GM23338 (cell line): ENCODE results near the gene CATSPERD. TPM values are rescaled to one million over a fixed set of nuclear protein-coding genes. Genes with fewer than 3 reads are reported as not detected.

Source experiments
- ATAC-seq: fragments of 200-7000 bp; cut with Tn5 transposase; 3 replicates; pipeline ENCODE4 v1.9.1; 2020
- DNase-seq: peaks from one replicate; pipeline ENCODE4 v3.0.0-alpha.2; 2015; ENCODE audit warnings: low spot score
- H2AFZ ChIP-seq: fragments of 200-600 bp; sonication (generic); 2 replicates; pipeline ENCODE4 v1.8.0; 2016; ENCODE audit warnings: antibody characterized with exemption, mild to moderate bottlenecking, moderate library complexity
- H3F3A ChIP-seq: fragments of 200-600 bp; sonication (generic); replicated peaks from 2 replicates; pipeline ENCODE4 v1.8.0; 2017; ENCODE audit warnings: antibody characterized with exemption, mixed run types, low read depth
- H3K27ac ChIP-seq: fragments of 200-600 bp; sonication (generic); 2 replicates; pipeline ENCODE4 v1.6.1; 2016; ENCODE audit warnings: low read depth
- H3K27me3 ChIP-seq: fragments of 200-600 bp; sonication (generic); 2 replicates; pipeline ENCODE4 v1.8.0; 2016; ENCODE audit warnings: mild to moderate bottlenecking, mixed run types, moderate library complexity; ENCODE audit not compliant: insufficient read depth
- H3K36me3 ChIP-seq: fragments of 200-600 bp; sonication (generic); 2 replicates; pipeline ENCODE4 v1.8.0; 2016; ENCODE audit warnings: mild to moderate bottlenecking; ENCODE audit not compliant: insufficient read depth
- H3K4me1 ChIP-seq: fragments of 200-600 bp; sonication (generic); 2 replicates; pipeline ENCODE4 v1.8.0; 2016; ENCODE audit warnings: mild to moderate bottlenecking, moderate library complexity; ENCODE audit not compliant: insufficient read depth
- H3K4me2 ChIP-seq: fragments of 200-600 bp; sonication (generic); 2 replicates; pipeline ENCODE4 v1.7.1; 2017; ENCODE audit warnings: mixed run types
- H3K4me3 ChIP-seq: fragments of 200-600 bp; sonication (generic); 2 replicates; pipeline ENCODE4 v1.6.1; 2016; ENCODE audit warnings: mixed run types
- H3K79me2 ChIP-seq: fragments of 200-600 bp; sonication (generic); replicated peaks from 2 replicates; pipeline ENCODE4 v1.8.0; 2017; ENCODE audit warnings: mild to moderate bottlenecking; ENCODE audit not compliant: insufficient read depth
- H3K9me2 ChIP-seq: fragments of 200-600 bp; sonication (generic); 2 replicates; pipeline ENCODE4 v1.8.0; 2017; ENCODE audit not compliant: insufficient read depth
- H4K20me1 ChIP-seq: fragments of 200-600 bp; sonication (generic); replicated peaks from 2 replicates; pipeline ENCODE4 v1.8.0; 2017; ENCODE audit warnings: mild to moderate bottlenecking; ENCODE audit not compliant: insufficient read depth
- H3K27ac Mint-ChIP-seq: 2 replicates; pipeline ENCODE4 v1.8.0; 2020; ENCODE audit warnings: inconsistent platforms, mild to moderate bottlenecking, moderate library complexity, mixed read lengths
- H3K27me3 Mint-ChIP-seq: 3 replicates; pipeline ENCODE4 v1.8.0; 2022; ENCODE audit warnings: low read depth, mild to moderate bottlenecking, moderate library complexity, mixed read lengths, inconsistent platforms; ENCODE audit not compliant: insufficient read depth, poor library complexity
- H3K36me3 Mint-ChIP-seq: 3 replicates; pipeline ENCODE4 v1.8.0; 2021; ENCODE audit warnings: low read depth, mild to moderate bottlenecking, inconsistent platforms, moderate library complexity, mixed read lengths
- H3K4me1 Mint-ChIP-seq: 3 replicates; pipeline ENCODE4 v1.8.0; 2020; ENCODE audit warnings: mild to moderate bottlenecking, inconsistent platforms, mixed read lengths
- H3K4me3 Mint-ChIP-seq: 3 replicates; pipeline ENCODE4 v1.8.0; 2021; ENCODE audit warnings: moderate library complexity, mild to moderate bottlenecking, inconsistent platforms, mixed read lengths
- H3K9me3 Mint-ChIP-seq: 3 replicates; pipeline ENCODE4 v1.8.0; 2020; ENCODE audit warnings: moderate library complexity, mild to moderate bottlenecking, inconsistent platforms, mixed read lengths
- CREB1 ChIP-seq: fragments of 250-450 bp; sonication (Bioruptor Pico); IDR thresholded peaks from 2 replicates; pipeline ENCODE4 v1.5.0; 2020; ENCODE audit warnings: low read depth, mild to moderate bottlenecking, moderate library complexity
- ETS1 ChIP-seq: IDR thresholded peaks from 2 replicates; pipeline ENCODE4 v1.6.1; 2016; ENCODE audit warnings: antibody characterized with exemption
- EZH2 ChIP-seq: fragments of 200-600 bp; sonication (generic); IDR thresholded peaks from one replicate; pipeline ENCODE4 v1.8.0; 2017; ENCODE audit warnings: antibody characterized with exemption, mild to moderate bottlenecking, low read depth; ENCODE audit not compliant: unreplicated experiment
- EZH2phosphoT487 ChIP-seq: fragments of 200-600 bp; sonication (generic); IDR thresholded peaks from one replicate; pipeline ENCODE4 v1.8.1; 2018; ENCODE audit warnings: antibody characterized with exemption; ENCODE audit not compliant: unreplicated experiment
- JUNB ChIP-seq: IDR thresholded peaks from one replicate; pipeline ENCODE4 v1.6.1; 2016; ENCODE audit warnings: antibody characterized with exemption; ENCODE audit not compliant: unreplicated experiment
- NANOG ChIP-seq: IDR thresholded peaks from 2 replicates; pipeline ENCODE4 v1.6.1; 2016; ENCODE audit warnings: antibody characterized with exemption, borderline replicate concordance
- POLR2AphosphoS5 ChIP-seq: IDR thresholded peaks from 2 replicates; pipeline ENCODE4 v1.6.1; 2016; ENCODE audit warnings: antibody characterized with exemption, low read depth
- STAT1 ChIP-seq: IDR thresholded peaks from one replicate; pipeline ENCODE4 v1.6.1; 2016; ENCODE audit warnings: antibody characterized with exemption; ENCODE audit not compliant: unreplicated experiment
- ZNF114 ChIP-seq: fragments of 250-450 bp; sonication (Bioruptor Pico); IDR thresholded peaks from 2 replicates; pipeline ENCODE4 v1.5.0; 2020; ENCODE audit warnings: mild to moderate bottlenecking, moderate library complexity
- ZNF331 ChIP-seq: fragments of 250-450 bp; sonication (Bioruptor Pico); IDR thresholded peaks from 2 replicates; pipeline ENCODE4 v1.5.0; 2020; ENCODE audit warnings: low read depth, mild to moderate bottlenecking, moderate library complexity
- ZNF462 ChIP-seq: fragments of 250-450 bp; sonication (Bioruptor Pico); IDR thresholded peaks from 2 replicates; pipeline ENCODE4 v1.5.0; 2020; ENCODE audit warnings: mild to moderate bottlenecking, moderate library complexity
- polyA plus RNA-seq: library from polyadenylated mRNA; unstranded; fragments of >200 nt; fragmentation: Nextera tagmentation; extraction: Ambion mirVana; gene quantifications from 2 replicates; pipeline ENCODE4 v1.2.1, GENCODE V29; 2016
- total RNA-seq: library from RNA; depleted of rRNA; stranded (reverse); fragments of >200 nt; shearing (Covaris generic); gene quantifications from 2 replicates; pipeline ENCODE4 v1.2.3, GENCODE V29; 2014
- TF ChIP-seq, protein P1 (sequence below), 2 experiments: fragments of 200-600 bp in 1 of 2; sonication (generic) in 1 of 2; conservative IDR thresholded peaks; 2 replicates each; pipeline versions ENCODE4 v1.5.1 to v1.6.1; 2016 to 2017; ENCODE audit warnings: antibody characterized with exemption in 2 of 2, low read depth in 2 of 2, mild to moderate bottlenecking in 2 of 2, moderate library complexity in 1 of 2
- TF ChIP-seq, protein P2 (sequence below): IDR thresholded peaks from one replicate; pipeline ENCODE4 v1.6.1; 2018; ENCODE audit warnings: antibody characterized with exemption; ENCODE audit not compliant: unreplicated experiment

CATSPERD gene
- total and polyA plus RNA-seq, 2 experiments from 2014 or later = 0.17 TPM; not detected in 1

DNA sequence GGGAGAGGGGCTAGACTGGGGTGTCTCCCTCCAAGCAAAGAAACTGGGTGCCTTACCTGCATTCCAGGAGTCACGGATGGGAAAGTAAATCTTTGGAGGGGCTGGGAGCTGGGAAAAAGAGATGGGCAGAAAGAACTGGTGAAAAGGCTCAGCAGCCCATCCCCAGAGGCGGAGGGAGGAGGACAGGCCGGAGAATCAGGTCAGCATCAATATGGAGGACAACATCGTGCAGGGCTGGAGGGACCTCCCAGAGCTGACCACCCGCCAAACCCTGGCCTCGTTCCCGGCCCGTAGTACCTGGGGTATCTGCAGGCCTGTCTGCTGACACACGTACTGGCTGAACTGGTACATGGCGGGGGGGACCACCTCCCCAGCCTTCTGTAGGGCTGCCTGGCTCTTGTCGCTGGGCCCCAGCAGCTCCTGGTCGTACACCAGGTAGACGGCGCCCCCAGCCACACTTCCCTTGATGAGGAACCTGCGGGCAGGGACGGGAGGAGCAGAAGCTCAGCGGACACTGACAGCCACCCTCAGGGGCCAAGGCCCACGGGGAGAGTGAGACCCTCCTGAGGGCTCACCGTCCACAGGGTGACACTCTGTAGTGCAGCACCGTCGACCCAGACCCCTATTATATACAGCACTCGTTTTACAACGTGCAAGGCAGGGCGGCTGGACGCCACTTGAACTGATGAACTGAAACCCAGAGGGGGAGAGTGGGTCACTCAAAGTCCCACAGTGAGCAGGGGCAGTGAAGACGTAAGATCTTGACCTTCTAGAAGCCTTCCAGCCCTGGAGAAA is 41.0 kb upstream of the CATSPERD start:
- Histone ChIP-seq H3K27me3 (no peaks in the 10 kb centered on the region), H3K9me2 (peaks cover 7% of the 10 kb centered on the region), H3K79me2 (no peaks in the 10 kb centered on the region), H3K4me1 (no peaks in the 10 kb centered on the region; the same call in 1 of the 2 replicates), H4K20me1 (no peaks in the 10 kb centered on the region; the same call in none of the 2 replicates), H3K4me2 (peak overlapping the region; percentile 95), H3F3A (0 out of 2 replicates have a peak, but pooled peaks cover 4% of the 10 kb centered on the region), H3K4me3 (peak overlapping the region; percentile 89), H3K36me3 (no peaks in the 10 kb centered on the region), H3K27ac (no peak overlapping the region), H2AFZ (peak overlapping the region; percentile 99)
- Mint-ChIP-seq H3K4me3 (peak overlapping the region; percentile 98), H3K27ac (peak overlapping the region; percentile 92), H3K9me3 (no peaks in the 10 kb centered on the region), H3K36me3 (no peaks in the 10 kb centered on the region; the same call in 1 of the 3 replicates), H3K27me3 (peaks cover 31% of the 10 kb centered on the region), H3K4me1 (peaks cover 17% of the 10 kb centered on the region)
- DNase-seq = no peak
- no peak for TF ChIP-seq JUNB
- no peak for TF ChIP-seq CREB1 (CRISPR knock-in tag)
- TF ChIP-seq ZNF462 (CRISPR knock-in tag) = no peak
- TF ChIP-seq STAT1 = no peak
- TF ChIP-seq ETS1 = no peak
- no peak for TF ChIP-seq EZH2
- TF ChIP-seq, protein P1, sequence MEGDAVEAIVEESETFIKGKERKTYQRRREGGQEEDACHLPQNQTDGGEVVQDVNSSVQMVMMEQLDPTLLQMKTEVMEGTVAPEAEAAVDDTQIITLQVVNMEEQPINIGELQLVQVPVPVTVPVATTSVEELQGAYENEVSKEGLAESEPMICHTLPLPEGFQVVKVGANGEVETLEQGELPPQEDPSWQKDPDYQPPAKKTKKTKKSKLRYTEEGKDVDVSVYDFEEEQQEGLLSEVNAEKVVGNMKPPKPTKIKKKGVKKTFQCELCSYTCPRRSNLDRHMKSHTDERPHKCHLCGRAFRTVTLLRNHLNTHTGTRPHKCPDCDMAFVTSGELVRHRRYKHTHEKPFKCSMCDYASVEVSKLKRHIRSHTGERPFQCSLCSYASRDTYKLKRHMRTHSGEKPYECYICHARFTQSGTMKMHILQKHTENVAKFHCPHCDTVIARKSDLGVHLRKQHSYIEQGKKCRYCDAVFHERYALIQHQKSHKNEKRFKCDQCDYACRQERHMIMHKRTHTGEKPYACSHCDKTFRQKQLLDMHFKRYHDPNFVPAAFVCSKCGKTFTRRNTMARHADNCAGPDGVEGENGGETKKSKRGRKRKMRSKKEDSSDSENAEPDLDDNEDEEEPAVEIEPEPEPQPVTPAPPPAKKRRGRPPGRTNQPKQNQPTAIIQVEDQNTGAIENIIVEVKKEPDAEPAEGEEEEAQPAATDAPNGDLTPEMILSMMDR (conservative IDR thresholded peaks at IDR 0.05; ENCODE audit: low read depth in 2 of 2) = no peak
- no peak for TF ChIP-seq POLR2AphosphoS5
- no peak for TF ChIP-seq EZH2phosphoT487
- no peak for TF ChIP-seq NANOG
- TF ChIP-seq ZNF331 (CRISPR knock-in tag) = no peak
- no peak for TF ChIP-seq ZNF114
- TF ChIP-seq, protein P2, sequence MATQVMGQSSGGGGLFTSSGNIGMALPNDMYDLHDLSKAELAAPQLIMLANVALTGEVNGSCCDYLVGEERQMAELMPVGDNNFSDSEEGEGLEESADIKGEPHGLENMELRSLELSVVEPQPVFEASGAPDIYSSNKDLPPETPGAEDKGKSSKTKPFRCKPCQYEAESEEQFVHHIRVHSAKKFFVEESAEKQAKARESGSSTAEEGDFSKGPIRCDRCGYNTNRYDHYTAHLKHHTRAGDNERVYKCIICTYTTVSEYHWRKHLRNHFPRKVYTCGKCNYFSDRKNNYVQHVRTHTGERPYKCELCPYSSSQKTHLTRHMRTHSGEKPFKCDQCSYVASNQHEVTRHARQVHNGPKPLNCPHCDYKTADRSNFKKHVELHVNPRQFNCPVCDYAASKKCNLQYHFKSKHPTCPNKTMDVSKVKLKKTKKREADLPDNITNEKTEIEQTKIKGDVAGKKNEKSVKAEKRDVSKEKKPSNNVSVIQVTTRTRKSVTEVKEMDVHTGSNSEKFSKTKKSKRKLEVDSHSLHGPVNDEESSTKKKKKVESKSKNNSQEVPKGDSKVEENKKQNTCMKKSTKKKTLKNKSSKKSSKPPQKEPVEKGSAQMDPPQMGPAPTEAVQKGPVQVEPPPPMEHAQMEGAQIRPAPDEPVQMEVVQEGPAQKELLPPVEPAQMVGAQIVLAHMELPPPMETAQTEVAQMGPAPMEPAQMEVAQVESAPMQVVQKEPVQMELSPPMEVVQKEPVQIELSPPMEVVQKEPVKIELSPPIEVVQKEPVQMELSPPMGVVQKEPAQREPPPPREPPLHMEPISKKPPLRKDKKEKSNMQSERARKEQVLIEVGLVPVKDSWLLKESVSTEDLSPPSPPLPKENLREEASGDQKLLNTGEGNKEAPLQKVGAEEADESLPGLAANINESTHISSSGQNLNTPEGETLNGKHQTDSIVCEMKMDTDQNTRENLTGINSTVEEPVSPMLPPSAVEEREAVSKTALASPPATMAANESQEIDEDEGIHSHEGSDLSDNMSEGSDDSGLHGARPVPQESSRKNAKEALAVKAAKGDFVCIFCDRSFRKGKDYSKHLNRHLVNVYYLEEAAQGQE = no peak
- ATAC-seq = peak; percentile 1; the same call in 2 of the 3 replicates
